ENCODE measurements around the gene CRYBG3.

The CRYBG3 gene

DNA sequence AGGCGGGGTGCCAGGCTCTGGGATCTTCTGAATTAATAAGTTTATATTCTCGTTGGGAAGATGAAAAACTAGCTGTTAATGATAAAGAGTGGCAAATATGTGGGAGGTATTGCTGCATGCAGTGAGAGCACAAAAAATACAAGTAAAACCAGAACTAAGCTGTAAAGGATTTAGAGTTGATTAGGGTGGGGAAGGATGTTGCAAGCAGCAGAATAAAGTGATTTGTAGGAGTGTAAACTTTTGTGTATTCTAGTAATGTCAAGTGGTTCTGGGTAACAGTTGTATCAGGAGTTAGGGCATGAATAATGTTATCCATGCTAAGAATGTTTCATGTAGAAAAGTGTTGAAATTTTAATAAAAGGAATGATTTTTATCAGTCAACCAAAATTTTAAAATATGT, 18.1 kb downstream of the CRYBG3 start:
- DNase-seq, result no peak

DNA sequence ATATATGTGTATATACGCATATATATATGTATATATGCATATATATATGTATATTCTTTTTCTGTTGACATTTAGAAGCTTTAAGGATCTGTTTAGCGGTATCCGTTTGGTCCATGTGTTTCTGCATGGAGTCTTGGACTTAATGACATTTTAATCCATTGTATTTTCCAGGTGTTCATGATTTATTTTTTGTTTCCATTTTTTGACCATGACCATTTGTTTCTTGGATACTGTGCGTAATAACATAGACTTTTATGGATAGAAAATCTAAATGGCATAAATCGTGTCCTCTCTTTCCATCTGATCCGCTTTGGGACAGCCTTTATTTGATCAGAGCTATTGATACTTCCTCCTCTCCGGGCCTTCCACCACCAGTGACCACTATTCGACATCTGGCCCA, 19.5 kb downstream of the CRYBG3 start:
- DNase-seq, result no peak

DNA sequence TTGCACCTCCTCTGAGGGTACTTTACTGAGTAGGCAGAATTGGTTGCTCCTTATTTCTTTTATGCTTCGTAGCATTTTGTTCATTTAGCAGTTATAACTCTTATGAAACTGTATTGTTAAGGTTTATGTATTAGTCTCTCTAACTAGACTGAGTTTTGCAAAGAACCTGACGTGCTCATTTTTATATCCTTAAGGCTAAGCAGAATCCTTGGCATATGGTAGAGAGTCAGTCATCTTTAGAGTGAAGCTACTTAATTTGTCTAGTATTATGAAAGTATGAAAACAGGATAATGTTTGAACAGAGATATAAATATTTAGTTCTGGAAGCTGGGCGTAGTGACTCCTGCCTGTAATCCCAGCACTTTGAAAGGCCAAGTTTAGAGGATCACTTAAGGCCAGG, 20.1 kb downstream of the CRYBG3 start:
- no peak for DNase-seq

DNA sequence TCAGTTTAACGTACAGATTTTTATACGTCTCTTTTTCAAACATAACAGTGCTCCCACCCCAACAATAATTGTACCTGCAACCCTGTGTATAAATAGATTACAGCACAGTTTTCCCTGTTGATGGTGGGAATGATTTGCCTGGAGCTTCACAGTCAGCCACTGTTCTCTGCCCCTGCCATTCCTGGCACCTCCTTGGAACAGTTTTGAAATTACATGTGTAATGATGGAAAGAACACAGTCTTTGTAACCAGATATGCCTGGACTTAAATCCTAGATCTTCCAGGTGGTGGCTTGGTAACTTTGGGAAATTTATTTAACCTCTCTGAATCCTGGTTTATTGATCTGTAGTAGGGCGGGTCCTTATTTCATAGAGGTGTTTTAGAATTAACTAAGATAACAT, 27.0 kb downstream of the CRYBG3 start:
- DNase-seq, result no peak

DNA sequence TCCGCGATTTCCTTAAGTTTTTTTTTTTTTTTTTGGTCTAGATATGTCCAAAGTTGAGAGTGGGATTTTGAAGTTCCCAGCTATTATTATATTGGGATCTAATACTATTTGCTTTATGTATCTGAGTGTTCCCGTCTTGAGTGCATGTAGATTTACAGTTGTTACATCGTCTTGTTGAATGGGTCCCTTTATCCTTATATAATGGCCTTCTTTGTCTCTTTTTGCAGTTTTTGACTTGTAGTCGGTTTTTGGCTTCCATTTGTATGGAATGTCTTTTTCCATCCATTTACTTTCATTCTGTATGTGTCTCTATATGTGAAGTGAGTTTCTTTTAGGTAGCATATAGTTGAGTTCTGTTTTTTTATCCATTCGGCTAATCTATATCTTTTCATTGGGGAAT, 35.6 kb downstream of the CRYBG3 start:
- no peak for DNase-seq

DNA sequence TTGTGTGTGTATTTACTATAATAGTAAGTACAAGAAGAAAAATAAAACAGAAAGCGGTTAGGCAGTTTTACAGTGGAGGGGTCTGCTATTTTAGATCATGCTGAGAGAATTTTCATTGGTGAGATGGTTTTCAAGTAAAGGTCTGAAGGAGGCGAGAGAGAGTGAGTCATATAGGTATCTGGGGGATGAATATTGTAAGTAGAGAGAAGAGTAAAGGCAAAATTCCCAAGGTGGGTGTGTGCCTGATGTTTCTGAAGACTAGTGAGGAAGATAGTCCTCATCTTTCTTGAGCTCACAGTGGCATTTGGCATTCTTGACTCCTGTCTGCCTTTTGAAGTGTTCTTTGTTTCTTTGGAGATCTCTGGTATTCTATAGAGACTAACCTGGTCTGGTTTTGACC, 38.6 kb downstream of the CRYBG3 start:
- DNase-seq, result no peak

DNA sequence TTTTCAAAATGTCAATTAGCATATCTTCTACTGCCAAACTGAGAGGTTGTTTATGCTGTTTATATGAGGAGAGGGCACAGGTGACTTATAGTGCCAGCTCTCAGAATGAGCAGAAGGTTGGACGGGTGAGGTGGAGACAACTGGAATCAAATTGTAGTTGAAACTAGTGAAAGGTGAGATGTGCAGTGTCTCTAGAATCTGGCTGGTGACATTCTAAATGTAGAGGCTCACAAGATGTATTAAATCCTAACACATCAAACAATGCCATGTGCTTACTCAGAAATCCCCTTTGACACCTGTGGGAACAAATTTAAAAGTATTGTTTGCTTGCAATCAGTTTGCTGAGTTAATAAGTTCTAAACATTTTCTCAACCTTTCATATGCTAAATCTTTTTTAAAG, 40.8 kb downstream of the CRYBG3 start:
- no peak for DNase-seq

DNA sequence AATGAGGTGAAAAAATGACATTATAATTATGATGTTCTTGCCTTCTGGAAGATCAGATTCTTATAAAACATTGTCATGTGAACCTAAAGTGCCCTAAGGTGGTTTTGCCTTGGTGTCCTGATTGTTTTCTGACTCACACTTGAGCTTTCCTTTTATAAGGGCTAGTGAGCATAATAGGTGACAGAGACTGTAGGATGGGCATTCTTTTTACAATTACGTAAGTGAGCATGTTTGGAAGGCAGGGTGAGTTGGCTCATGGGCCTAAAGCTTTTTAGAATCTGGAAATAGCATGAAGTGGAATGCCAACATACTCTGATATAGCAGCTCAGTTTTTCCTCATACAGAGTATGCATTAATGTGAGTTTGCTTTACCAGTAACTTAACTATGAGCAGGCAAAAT, 41.2 kb downstream of the CRYBG3 start:
- DNase-seq, result no peak

DNA sequence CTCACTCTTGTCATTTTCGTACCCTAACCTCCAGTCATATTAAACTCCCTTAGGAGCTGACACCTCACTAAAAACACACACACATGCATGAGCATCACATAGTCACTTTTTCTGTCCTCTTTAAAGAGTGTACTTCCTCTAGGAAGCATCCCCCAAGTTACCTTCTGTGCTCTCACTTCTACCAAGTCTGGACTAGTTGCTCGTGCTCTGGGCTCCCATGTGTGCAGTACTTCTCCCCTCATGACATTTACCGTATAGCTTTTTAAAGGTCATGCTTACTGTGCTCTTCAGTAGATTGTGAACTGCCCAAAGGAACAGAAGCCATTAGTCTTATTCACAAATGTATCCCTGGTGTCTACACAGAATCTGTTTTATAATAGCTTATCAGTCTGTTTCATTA, 42.0 kb downstream of the CRYBG3 start:
- no peak for DNase-seq

DNA sequence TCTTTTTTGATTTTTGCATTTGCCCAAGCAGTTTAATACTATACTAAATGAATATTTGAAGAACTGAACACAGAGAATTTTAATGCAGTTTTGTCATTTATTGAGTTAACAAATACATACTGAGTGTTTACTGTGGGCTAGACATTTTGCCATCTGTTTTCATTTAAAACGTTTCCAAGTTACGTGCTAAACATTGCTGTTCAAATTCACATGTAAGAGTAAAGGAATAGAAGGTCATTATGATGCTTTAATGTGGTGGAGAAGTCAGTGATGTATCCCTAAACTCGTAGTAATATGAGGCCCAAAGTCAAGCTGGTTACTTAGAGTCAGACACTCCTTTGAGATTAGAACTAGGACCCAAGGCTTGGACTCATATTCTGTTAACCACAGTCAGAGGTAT, 49.4 kb downstream of the CRYBG3 start:
- no peak for DNase-seq

DNA sequence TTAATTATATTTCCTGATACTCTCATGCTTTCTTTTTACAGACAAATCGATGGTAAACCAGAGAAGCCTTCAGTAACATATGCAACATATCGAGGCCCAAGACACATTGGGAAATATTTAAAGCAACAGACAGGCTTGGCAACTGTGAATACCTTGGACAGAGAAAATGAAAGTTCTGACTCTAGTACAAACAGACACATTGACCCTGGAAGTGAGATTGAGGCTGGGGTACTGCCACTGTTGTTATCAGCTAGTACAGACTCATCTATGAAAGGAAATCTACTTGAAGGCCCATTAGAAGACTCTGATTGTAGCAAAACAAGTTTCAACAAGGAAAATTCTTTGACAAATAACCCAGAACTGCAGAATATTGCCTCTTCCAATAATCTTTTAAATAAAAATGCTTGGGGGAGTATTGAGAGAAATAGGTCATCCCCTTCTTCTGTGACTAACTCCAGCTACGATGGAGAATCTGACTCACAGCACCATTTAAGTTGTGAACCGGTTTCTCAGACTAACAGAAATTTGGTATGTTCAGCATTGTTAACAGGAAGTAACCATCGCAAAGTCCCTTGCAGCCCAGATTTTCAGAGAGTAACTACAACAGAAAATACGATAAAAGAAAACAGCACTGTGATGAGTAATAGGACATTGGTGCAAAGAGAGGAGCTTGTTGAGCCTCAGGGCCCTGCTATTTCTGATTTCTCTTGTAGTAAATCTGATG, 50.2 kb downstream of the CRYBG3 start:
- DNase-seq, result no peak

DNA sequence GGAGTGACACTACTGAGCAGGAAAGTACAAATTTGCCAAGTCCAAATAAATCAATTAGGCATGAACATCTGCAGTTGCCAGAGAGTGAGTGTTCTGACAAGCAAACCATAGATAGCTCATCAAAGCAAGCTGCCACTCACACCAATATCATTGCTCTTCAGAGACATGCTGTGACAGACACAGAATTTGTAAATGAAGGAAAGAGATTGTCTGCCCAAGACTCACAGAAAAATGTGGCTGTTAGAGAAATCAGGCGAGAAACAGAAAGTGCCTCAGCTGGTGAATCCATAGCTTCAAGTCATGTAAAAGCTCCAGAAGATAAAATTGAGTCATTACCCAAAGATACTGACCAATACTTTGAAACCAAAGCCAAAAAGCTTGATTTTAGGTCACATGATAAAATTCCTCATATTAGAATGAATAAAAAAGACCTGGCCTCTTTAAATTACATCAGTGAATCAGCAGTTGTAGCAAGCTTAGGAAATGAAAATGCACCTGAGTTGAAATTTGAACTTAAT, 50.8 kb downstream of the CRYBG3 start:
- DNase-seq, result no peak

DNA sequence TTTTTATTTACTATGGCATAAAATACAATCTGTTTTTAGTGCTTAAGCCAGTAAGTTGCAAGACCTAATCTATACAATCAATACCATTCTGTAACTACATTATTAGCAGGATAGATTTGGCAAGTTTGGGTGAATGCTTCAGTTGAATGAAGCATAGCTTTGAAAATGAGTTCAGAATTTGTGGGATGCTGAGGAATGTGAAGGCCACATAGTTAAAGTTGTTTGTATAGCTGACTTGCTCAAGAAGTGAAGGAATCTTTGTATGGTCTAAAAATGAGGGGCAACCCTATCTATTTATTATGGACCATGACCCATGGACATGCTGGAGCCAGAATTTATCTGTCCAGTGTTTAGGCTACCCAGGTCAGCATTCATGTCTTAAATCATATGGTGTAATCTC, 58.5 kb downstream of the CRYBG3 start:
- DNase-seq, result no peak

DNA sequence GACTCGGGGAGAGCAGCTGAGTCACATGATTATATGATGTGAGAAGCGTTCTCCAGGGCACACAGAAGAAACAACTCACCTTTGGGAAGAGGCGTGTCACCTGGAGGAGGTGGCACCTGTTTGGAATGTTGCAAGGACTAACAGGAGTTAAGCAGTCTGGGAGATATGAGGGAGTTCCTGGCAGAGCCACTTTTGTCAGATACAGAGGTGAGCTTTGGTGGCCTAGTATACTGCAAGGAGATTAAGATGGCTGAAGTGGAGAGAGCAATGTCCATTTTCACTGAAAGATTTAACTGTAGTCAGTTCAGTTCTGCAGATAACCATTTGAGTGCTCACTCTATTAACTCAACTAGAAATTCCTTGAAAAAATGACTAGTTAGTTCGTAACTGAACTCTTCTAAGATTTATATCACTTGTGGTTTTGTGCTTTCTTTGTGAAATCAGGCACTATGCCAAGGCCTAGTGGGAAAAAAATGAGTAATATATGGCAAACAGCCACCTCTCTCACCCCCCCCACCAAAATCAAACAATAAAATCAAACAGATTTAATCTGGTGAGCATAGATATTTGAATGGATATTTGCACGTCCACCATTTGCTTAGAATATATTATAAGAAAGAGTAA, 61.3 kb downstream of the CRYBG3 start:
- no peak for DNase-seq

DNA sequence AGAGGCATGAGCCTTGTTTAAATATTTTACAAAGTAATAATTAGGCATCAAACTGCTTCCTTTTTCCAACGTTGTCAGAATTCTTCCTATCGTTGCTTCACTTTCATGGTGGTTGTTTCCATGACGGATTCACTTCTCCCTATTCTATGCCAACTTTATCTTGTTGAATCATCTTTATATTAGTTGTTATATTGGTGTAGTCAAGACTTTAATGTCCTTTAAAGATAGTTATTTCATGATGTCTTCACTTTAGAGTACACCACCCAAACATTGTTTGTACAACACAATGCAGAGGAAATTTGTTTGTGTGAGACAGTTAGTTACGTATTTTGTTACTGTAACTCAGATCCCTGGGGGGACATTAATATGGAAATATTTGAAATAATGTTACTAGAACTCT, 61.9 kb downstream of the CRYBG3 start:
- no peak for DNase-seq

DNA sequence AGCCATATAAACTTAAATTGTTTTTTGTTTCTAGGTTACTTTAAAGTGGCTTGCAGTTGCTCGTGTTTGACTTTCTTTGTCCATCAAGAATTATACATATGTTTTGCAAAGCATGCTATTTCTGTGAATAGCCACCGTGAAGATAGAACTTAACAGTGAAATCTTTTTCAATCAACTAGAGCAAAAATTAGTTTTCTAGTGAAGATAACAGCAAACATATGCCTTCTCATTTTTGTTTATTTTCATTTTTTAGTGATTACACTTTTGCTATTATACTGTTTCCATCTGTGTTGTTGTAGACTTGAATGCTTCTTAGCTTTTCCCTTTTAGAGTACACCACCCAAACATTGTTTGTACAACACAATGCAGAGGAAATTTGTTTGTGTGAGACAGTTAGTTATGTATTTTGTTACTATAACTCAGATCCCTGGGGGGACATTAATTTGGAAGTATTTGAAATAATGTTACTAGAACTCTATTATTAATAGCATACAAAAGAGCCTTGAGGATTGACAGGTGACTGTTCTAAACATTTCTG, 62.8 kb downstream of the CRYBG3 start:
- DNase-seq, result no peak

DNA sequence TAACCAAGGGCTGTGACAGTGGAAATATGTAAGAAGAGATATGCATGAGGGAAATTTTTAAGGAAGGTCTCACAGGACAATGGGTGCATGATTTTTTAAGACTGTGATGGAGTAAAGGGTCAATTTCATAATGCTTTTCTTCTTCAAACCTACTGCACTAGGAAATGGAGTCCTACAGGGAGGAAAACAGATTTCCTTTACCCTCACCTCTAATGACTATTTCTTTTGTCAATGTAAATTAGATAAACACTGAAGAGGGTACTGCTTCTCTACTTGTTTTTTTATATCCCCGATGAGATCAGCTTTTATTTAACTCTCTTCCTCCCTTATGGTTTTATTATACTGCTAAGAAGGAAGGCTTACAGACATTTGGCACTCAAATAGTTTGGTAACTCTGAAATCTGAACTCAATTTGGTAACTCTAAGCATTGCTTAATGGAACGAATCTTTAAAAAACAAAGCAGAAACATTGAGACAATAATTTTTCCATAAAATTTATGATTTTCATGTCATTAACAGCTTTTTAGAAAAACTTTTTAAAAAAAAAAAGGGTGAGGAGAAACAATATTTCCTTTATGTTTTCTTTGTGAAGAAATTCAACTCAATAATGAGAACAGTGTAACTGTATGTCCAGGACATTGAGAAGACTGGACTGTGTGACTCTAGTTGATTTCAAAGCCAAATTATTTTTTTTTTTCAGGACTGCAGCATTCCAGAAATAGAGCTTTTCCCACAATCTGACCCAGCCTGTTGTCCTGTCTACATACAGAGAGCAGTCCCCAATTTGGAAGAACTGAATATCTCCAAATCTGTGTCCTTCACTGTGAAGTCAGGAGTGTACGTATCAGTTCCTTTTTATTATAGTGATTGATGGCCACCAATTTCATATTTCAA, 64.4 kb downstream of the CRYBG3 start:
- no peak for DNase-seq

DNA sequence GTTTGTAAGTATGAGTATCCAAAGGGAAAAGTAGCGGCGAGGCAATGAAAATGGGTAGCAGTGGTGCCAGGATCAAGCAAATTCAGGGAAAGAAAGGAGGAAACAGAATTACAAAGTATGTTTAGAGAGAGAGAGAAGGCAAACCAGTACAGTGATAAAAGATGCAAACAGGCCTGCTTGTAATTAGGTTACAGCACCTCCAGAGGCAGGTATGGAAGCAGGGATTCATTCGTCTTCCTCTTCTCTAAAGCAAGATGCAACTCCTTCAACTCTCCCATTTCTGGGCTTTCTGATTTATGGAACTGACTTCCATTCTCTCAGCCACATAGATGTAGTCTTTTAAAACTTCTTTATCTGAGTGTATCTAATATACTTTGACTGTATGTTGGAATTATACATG, 68.0 kb downstream of the CRYBG3 start:
- no peak for DNase-seq

DNA sequence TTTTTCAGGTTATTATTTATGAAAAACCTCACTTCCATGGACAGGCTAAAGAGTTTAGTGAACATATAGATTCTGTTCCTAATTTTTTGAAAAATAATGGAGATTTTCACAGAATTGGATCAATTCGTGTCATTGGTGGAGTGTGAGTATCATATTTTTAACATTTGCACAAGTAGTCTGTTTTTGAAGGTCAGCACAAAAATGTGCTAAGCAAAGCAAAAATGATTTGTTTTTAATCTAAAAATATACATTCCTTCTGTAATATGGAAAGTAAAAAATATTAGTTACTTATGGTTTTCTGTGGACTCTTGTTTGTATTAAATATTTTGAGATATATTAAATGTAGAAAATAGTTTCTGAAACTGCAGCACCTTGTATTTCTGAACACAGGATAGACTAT, 71.0 kb downstream of the CRYBG3 start:
- DNase-seq, result no peak

DNA sequence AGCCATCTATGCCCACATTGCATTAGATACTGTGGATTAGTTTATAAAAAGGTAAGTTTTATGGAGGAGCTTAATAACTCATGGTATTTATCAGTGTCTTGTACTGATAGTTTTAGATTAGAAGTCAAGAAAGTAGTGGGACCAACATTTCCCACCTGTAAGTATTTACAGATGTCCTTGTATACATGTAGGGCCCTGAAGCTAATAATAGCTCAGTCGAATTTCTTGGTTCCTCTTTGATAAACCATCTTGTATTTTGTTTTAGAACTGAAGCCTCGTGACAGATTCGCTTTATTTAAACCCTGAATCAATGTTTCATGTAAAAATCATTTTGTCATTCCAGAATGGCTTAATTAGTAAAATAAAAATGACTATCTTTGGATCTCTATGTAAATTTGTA, 73.4 kb downstream of the CRYBG3 start:
- no peak for DNase-seq

DNA sequence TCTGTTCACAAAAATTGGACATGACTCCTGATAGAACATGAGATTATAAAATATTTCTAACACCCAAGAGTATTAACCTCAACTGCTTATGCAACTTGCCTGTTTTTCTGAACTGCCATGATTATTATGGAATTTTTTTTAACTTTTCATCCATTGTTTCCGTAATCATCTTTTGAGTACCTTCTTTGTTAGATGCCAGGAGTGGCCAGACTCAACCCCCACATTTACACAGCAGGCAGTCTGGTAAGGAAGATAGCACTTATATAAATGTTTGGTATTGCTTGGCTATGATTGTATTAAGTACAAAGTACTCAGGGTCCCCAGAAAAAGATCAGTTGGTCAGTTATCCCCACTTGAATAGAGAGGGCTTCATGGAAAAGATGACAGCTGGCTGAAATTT, 74.3 kb downstream of the CRYBG3 start:
- DNase-seq, result peak in 2 of 3 experiments; percentile 3 to 40

DNA sequence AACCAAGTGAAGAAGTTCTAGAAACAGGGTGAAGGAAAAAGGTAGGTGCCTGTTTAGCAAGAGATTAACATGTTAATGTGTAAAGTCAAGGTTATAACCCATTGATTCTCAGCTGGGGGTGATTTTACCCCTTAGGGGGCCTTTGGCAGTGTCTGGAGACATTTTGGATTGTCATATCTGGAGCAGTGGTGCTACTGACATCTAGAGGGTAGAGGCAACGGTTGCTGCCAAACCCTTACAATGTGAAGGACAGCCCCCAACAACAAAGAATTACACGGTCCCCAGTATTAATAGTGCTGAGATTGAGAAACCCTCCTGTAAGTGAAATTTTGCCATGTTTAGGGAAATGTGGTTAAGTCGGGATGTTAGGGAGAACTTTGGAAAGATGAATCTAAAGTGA, 74.7 kb downstream of the CRYBG3 start:
- DNase-seq, result peak in 1 of 3 experiments; percentile 33

DNA sequence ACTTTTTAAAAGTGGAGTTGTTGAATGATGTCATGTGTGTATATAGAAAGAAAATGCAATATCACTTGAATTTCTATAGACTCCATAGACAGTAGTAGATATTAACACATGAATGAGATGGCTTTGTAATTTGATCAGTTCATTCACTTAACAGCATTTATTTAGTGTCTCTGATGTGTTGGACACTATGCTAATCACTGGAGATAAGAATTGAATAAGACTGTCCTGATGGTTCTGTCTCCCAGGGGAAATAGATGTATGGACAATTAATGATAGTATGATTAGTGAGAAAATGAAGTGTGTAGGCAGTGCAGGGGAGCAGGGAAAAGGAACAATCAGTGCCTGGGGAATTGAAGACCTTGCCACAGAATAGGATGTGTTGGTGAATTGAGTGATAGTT, 77.5 kb downstream of the CRYBG3 start:
- DNase-seq, result no peak
